ENCODE measurements around the gene DDI2.

Gene DDI2

GRCh38 chr1:15692121-15692682, 74.9 kb downstream of the DDI2 start:
- Histone ChIP-seq H3K27ac (ENCODE audit: extremely low read depth, low read depth, low read length) (no peak overlapping the region), H3K4me3 (ENCODE audit: low read depth, low read length) (no peak overlapping the region), H3K9me3 (ENCODE audit: control insufficient read depth, insufficient read depth, low read depth, low read length) (no peaks in the 10 kb centered on the region), H3K36me3 (ENCODE audit: control insufficient read depth in 2 of 2, insufficient read depth in 1 of 2, low read length in 2 of 2) (peaks cover 0 to 27% of the 10 kb centered on the region in 2 experiments; a peak in 1 of 3 replicates), H3K4me1 (ENCODE audit: control insufficient read depth, insufficient read depth, low read length) (no peaks in the 10 kb centered on the region)
- ChIA-PET CTCF (no interaction called here), POLR2A (no interaction called here)
- TF ChIP-seq ZNF596 (tag by site-specific recombination; IDR thresholded peaks at IDR 0.05) (no peak), TCF7L2 (IDR thresholded peaks at IDR 0.05; ENCODE audit: borderline replicate concordance, low read depth, low read length) (no peak), TSHZ1 (tag by site-specific recombination; IDR thresholded peaks at IDR 0.05; ENCODE audit: borderline replicate concordance) (no peak), ZBTB7A (tag by site-specific recombination; IDR thresholded peaks at IDR 0.05; ENCODE audit: low read depth) (no peak), ZNF558 (tag by site-specific recombination; IDR thresholded peaks at IDR 0.05) (no peak), ZNF626 (tag by site-specific recombination; IDR thresholded peaks at IDR 0.05) (no peak), KLF7 (tag by site-specific recombination; IDR thresholded peaks at IDR 0.05; ENCODE audit: borderline replicate concordance) (no peak), ZNF830 (tag by site-specific recombination; IDR thresholded peaks at IDR 0.05; ENCODE audit: low read depth) (no peak)

- POLR2A ChIA-PET, result no interaction called here
- TF ChIP-seq SCRT2 (tag by site-specific recombination; IDR thresholded peaks at IDR 0.05), result peak; percentile 46; the same call in 1 of the 2 replicates
- TF ChIP-seq ZNF2 (tag by site-specific recombination; IDR thresholded peaks at IDR 0.05), result no peak
- CTCF ChIA-PET, result no interaction called here
- no peak overlapping the region for H3K4me3 ChIP-seq (ENCODE audit: low read depth, low read length)
- peaks cover 0 to 19% of the 10 kb centered on the region in 2 experiments; a peak in 1 of 3 replicates for H3K36me3 ChIP-seq (ENCODE audit: control insufficient read depth in 2 of 2, insufficient read depth in 1 of 2, low read length in 2 of 2)
- H3K9me3 ChIP-seq (ENCODE audit: control insufficient read depth, insufficient read depth, low read depth, low read length), result no peaks in the 10 kb centered on the region
- no peak overlapping the region for H3K27ac ChIP-seq (ENCODE audit: extremely low read depth, low read depth, low read length)
- no peaks in the 10 kb centered on the region for H3K4me1 ChIP-seq (ENCODE audit: control insufficient read depth, insufficient read depth, low read length)
These were observed 76.1 kb downstream of the DDI2 start for GRCh38 chr1:15693371-15693770.

- CTCF ChIA-PET, result interaction anchor here (0.6 kb wide), 1 partner anchor 251 kb away, joined by 4 read pairs; no protein-coding TSS in a partner anchor
- no peak overlapping the region for H3K4me3 ChIP-seq (ENCODE audit: low read depth, low read length)
- no peaks in the 10 kb centered on the region for H3K4me1 ChIP-seq (ENCODE audit: control insufficient read depth, insufficient read depth, low read length)
- POLR2A ChIA-PET, result no interaction called here
- no peaks in the 10 kb centered on the region for H3K9me3 ChIP-seq (ENCODE audit: control insufficient read depth, insufficient read depth, low read depth, low read length)
- no peak overlapping the region for H3K27ac ChIP-seq (ENCODE audit: extremely low read depth, low read depth, low read length)
- peaks cover 0 to 12% of the 10 kb centered on the region in 2 experiments; a peak in 1 of 3 replicates for H3K36me3 ChIP-seq (ENCODE audit: control insufficient read depth in 2 of 2, insufficient read depth in 1 of 2, low read length in 2 of 2)
- no peak for TF ChIP-seq ZNF26 (tag by site-specific recombination; IDR thresholded peaks at IDR 0.05)
- TF ChIP-seq ZNF169 (tag by site-specific recombination; IDR thresholded peaks at IDR 0.05), result no peak
- no peak for TF ChIP-seq MZF1 (tag by site-specific recombination; IDR thresholded peaks at IDR 0.05; ENCODE audit: borderline replicate concordance)
- TF ChIP-seq ZBTB8A (tag by site-specific recombination; IDR thresholded peaks at IDR 0.05), result no peak
- no peak for TF ChIP-seq ZNF747 (tag by site-specific recombination; IDR thresholded peaks at IDR 0.05)
- no peak for TF ChIP-seq KLF7 (tag by site-specific recombination; IDR thresholded peaks at IDR 0.05; ENCODE audit: borderline replicate concordance)
- no peak for TF ChIP-seq ZNF121 (tag by site-specific recombination; IDR thresholded peaks at IDR 0.05)
- TF ChIP-seq ZNF626 (tag by site-specific recombination; IDR thresholded peaks at IDR 0.05), result no peak
- no peak for TF ChIP-seq ZNF366 (tag by site-specific recombination; conservative IDR thresholded peaks at IDR 0.05)
- no peak for TF ChIP-seq ZSCAN5A (tag by site-specific recombination; IDR thresholded peaks at IDR 0.05)
- no peak for TF ChIP-seq ZNF518A (tag by site-specific recombination; conservative IDR thresholded peaks at IDR 0.05; ENCODE audit: low read depth)
These were observed 79.8 kb downstream of the DDI2 start for GRCh38 chr1:15696956-15697521.
